Tibial nerve (tissue), 4 donors: ENCODE data around the gene ACP6. TPM values are rescaled to one million over a fixed set of nuclear protein-coding genes. Genes with fewer than 3 reads are reported as not detected.

Experiments
- DNase-seq, 2 donors: peaks; one replicate each; pipeline ENCODE4 v3.0.0-alpha.2; 2019; ENCODE audit warnings: low spot score in 2 of 2
- H3K27ac ChIP-seq, 4 donors: fragments of 200-600 bp; sonication (generic) in 3 of 4; one replicate each; pipeline ENCODE4 v1.5.1; 2017 to 2019; ENCODE audit warnings: mild to moderate bottlenecking in 1 of 4
- H3K27me3 ChIP-seq, 2 donors: fragments of 200-600 bp; sonication (generic) in 1 of 2; one replicate each; pipeline versions ENCODE4 v1.5.1 to v1.6.0; 2017 to 2019
- H3K36me3 ChIP-seq, 3 donors: fragments of 200-600 bp; sonication (generic); one replicate each; pipeline ENCODE4 v1.5.1; 2018 to 2019
- H3K4me1 ChIP-seq, 4 donors: fragments of 200-600 bp; sonication (generic) in 3 of 4; one replicate each; pipeline ENCODE4 v1.5.1; 2017 to 2019
- H3K4me3 ChIP-seq, 4 donors: fragments of 200-600 bp; sonication (generic) in 3 of 4; one replicate each; pipeline ENCODE4 v1.5.1; 2017 to 2019; ENCODE audit warnings: mild to moderate bottlenecking in 1 of 4, moderate library complexity in 1 of 4
- H3K9me3 ChIP-seq, 4 donors: fragments of 200-600 bp; sonication (generic) in 3 of 4; one replicate each; pipeline ENCODE4 v1.5.1; 2017 to 2019
- CTCF ChIP-seq, 5 experiments: fragments of 200-600 bp in 3 of 5; fragments of 450-650 bp in 2 of 5; sonication (generic) in 3 of 5; IDR thresholded peaks; one replicate each; pipeline ENCODE4 v1.5.1; 2016 to 2019; ENCODE audit warnings: antibody characterized with exemption in 5 of 5, mild to moderate bottlenecking in 3 of 5, moderate library complexity in 2 of 5
- EP300 ChIP-seq, 2 donors: sonication (generic); formaldehyde crosslinking; IDR thresholded peaks; one replicate each; pipeline ENCODE4 v1.6.1; 2017; ENCODE audit warnings: antibody characterized with exemption in 2 of 2, mild to moderate bottlenecking in 1 of 2
- POLR2A ChIP-seq, 2 donors: fragments of 450-650 bp; IDR thresholded peaks; one replicate each; pipeline ENCODE4 v1.6.1; 2017; ENCODE audit warnings: antibody characterized with exemption in 2 of 2, mild to moderate bottlenecking in 2 of 2, moderate library complexity in 2 of 2
- WGBS, 2 donors: methylation state at CpG; one replicate each; pipeline ENCODE4 v1.1.5; 2018; 5-methylcytosine and 5-hydroxymethylcytosine counted together
- small RNA-seq: library from RNA; depleted of rRNA; stranded (forward); fragments of <200 nt; gene quantifications from one replicate; pipeline ENCODE3, GENCODE V24; 2016
- total RNA-seq, 4 donors: library from RNA; depleted of rRNA; stranded (reverse); fragments of >200 nt; gene quantifications; one replicate each; pipeline ENCODE4 v1.1.0, GENCODE V29; 2016

ACP6 gene
- total RNA-seq, 4 donors from 2014 or later = 13.7 to 29.4 (median 20.9) TPM

DNA sequence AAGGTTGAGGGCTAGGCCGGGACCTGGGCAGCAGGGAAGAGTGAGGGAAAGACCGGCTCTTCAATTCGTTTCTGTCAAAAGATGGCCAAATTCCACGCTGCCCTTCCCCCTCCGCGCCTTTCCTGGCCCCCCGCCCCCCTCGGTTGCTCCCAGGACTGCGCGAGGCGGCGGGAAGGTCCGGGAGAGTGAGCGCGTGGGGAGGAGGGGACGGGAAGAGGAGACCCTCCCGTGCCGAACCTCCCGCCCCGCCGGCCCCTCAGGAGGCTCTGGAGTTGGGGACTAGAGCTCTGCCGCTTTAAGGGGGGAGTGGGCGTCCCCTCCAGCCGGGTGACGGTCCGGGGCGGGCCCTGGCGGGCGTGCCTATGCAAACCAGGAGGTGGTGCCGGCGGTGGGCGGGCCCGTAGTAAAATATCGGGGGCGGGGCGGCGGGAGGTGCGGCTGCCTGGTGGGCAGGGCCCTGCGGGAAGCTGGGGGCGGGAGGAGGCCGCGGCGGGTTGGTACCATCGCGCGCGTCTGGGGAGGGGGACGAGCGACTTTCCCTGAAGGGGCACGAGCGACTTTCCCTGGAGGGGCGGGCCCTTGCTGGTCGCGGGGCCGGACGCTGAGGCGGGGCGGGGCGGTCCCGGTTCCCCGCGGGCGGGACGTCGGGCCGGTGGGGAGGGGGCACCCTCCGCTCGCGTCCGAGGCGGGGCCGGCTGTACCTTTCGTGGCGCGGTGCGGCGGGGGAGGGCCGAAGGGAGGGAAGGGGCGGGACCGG lies 70.8 kb downstream of the ACP6 start:
- Histone ChIP-seq H3K9me3 (no peaks in the 10 kb centered on the region), H3K27ac (peak overlapping the region; percentile 82 to 95 (median 91)), H3K4me1 (peaks cover 0 to 50% (median 12%) of the 10 kb centered on the region in 4 donors), H3K4me3 (peak overlapping the region; percentile 63 to 88 (median 72)), H3K27me3 (no peaks in the 10 kb centered on the region), H3K36me3 (no peaks in the 10 kb centered on the region)
- DNase-seq = peak; percentile 93 to 95
- TF ChIP-seq POLR2A (IDR thresholded peaks at IDR 0.05) (peak; percentile 73 to 94), CTCF (IDR thresholded peaks at IDR 0.05) (peak in 2 of 5 experiments; percentile 34 to 44), EP300 (IDR thresholded peaks at IDR 0.05) (peak in 1 of 2 donors; percentile 95)
- 0 to 1% methylated on average over 22 to 67 of the region's 80 CpGs for WGBS, 2 donors

- TF ChIP-seq CTCF (IDR thresholded peaks at IDR 0.05) (no peak), EP300 (IDR thresholded peaks at IDR 0.05) (no peak), POLR2A (IDR thresholded peaks at IDR 0.05) (no peak)
- H3K36me3 ChIP-seq = no peaks in the 10 kb centered on the region
- peak overlapping the region; percentile 82 to 95 (median 91) for H3K27ac ChIP-seq
- no peaks in the 10 kb centered on the region for H3K27me3 ChIP-seq
- no peaks in the 10 kb centered on the region for H3K9me3 ChIP-seq
- WGBS, 2 donors = 3 to 6% methylated on average over 25 to 26 of the region's 30 CpGs
- H3K4me3 ChIP-seq = peak overlapping the region; percentile 63 to 88 (median 72)
- peaks cover 0 to 43% (median 12%) of the 10 kb centered on the region in 4 donors for H3K4me1 ChIP-seq
- no peak for DNase-seq
Observed at GRCh38 chr1:147598621-147599361, 71.5 kb downstream of the ACP6 start.

DNA sequence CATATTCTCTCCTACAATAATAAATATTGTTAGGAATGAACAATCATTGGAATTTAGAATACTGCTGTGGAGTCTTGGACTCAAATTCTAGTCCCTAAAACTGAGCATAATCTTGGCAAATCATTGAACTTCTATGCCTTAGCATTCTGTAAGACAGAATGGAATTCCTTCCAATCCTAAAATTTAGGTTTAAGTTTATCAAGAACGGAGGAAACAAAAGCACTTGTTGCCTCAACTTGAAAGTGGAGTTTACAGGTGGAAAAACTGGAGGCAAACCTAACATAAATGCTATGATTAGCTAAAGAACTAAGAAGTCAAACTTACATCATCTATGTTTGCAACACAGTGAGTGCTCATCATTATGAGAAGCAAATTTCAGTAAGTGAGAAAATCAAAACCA lies 73.3 kb downstream of the ACP6 start:
- Histone ChIP-seq H3K27me3 (no peaks in the 10 kb centered on the region), H3K36me3 (no peaks in the 10 kb centered on the region), H3K4me1 (peaks cover 0 to 37% (median 12%) of the 10 kb centered on the region in 4 donors), H3K9me3 (no peaks in the 10 kb centered on the region), H3K4me3 (no peak overlapping the region), H3K27ac (no peak overlapping the region)
- no peak for TF ChIP-seq POLR2A (IDR thresholded peaks at IDR 0.05)
- TF ChIP-seq CTCF (IDR thresholded peaks at IDR 0.05) = no peak
- no peak for TF ChIP-seq EP300 (IDR thresholded peaks at IDR 0.05)
- 62 to 66% methylated on average over 1 of the region's 1 CpG for WGBS, 2 donors
- no peak for DNase-seq

Small RNA genes lying within 50 kb of the gene (small RNA-seq; reads per million reads assigned to genes)
- gene RN7SL261P = not detected

Other genes starting within 250 kb of the ACP6 start
- gene BCL9, start 129.0 kb downstream of the ACP6 start, total RNA-seq = 10 to 100 TPM in 3 of 4 donors, 1 to 10 TPM in 1; 9.6 to 16.5 (median 11.4) TPM
- 10 to 100 TPM in 3 of 4 donors, 1 to 10 TPM in 1; 2.7 to 50.7 (median 20.2) TPM for gene GJA5, start 90.1 kb upstream of the ACP6 start, total RNA-seq
- gene GJA8, start 232.3 kb upstream of the ACP6 start, total RNA-seq = not detected